HT-29 (cell line): ENCODE measurements around the gene ADGRF1. TPM values are rescaled to one million over a fixed set of nuclear protein-coding genes. Genes with fewer than 3 reads are reported as not detected.
"Not testable (repeated sequence)": the region's sequence is repeated elsewhere in the genome, so short reads cannot be mapped to it uniquely, and the experiment has no call there.

Source experiments
- DNase-seq: peaks from one replicate; pipeline ENCODE4 v3.0.0-alpha.2; 2015; ENCODE audit warnings: low spot score
- total RNA-seq: library from RNA; depleted of rRNA; stranded (reverse); fragments of >200 nt; shearing (Covaris generic); gene quantifications from 2 replicates; pipeline ENCODE4 v1.2.3, GENCODE V29; 2014

The ADGRF1 gene
- total RNA-seq, 1 experiment from 2014 or later, result 9.1 TPM

GRCh38 chr6:47061309-47062300 lies 19.5 kb upstream of the ADGRF1 start:
- DNase-seq, result no peak

GRCh38 chr6:47059216-47059885 lies 17.2 kb upstream of the ADGRF1 start:
- no peak for DNase-seq

GRCh38 chr6:47057830-47058540 lies 15.9 kb upstream of the ADGRF1 start:
- DNase-seq, result no peak

GRCh38 chr6:47056832-47057231 lies 14.7 kb upstream of the ADGRF1 start:
- no peak for DNase-seq

GRCh38 chr6:47054302-47054701 lies 12.2 kb upstream of the ADGRF1 start:
- DNase-seq, result not testable (repeated sequence)

- DNase-seq, result no peak
Observed at GRCh38 chr6:47048638-47049037, 6.5 kb upstream of the ADGRF1 start.

GRCh38 chr6:47047479-47048407 lies 5.6 kb upstream of the ADGRF1 start:
- peak; percentile 97 for DNase-seq

GRCh38 chr6:47047097-47047478 lies 5.0 kb upstream of the ADGRF1 start:
- DNase-seq, result no peak

- DNase-seq, result peak; percentile 85
Observed at GRCh38 chr6:47044397-47044796, 2.3 kb upstream of the ADGRF1 start.

GRCh38 chr6:47043286-47043685 lies 1.2 kb upstream of the ADGRF1 start:
- DNase-seq, result no peak

- peak; percentile 65 for DNase-seq
Observed at GRCh38 chr6:47041741-47042140, 391 bp downstream of the ADGRF1 start.

GRCh38 chr6:47034926-47035325 lies 7.2 kb downstream of the ADGRF1 start:
- DNase-seq, result peak; percentile 96

- DNase-seq, result peak; percentile 56
Observed at GRCh38 chr6:47034421-47034820, 7.7 kb downstream of the ADGRF1 start.

- no peak for DNase-seq
Observed at GRCh38 chr6:47032974-47033765, 9.0 kb downstream of the ADGRF1 start.

- no peak for DNase-seq
Observed at GRCh38 chr6:47031656-47032055, 10.5 kb downstream of the ADGRF1 start.

- DNase-seq, result no peak
Observed at GRCh38 chr6:47029865-47030561, 12.1 kb downstream of the ADGRF1 start.

GRCh38 chr6:47028835-47029360 lies 13.2 kb downstream of the ADGRF1 start:
- no peak for DNase-seq

- no peak for DNase-seq
Observed at GRCh38 chr6:47027315-47027714, 14.8 kb downstream of the ADGRF1 start.

GRCh38 chr6:47026679-47027078 lies 15.5 kb downstream of the ADGRF1 start:
- DNase-seq, result no peak
